ENCODE results near the gene CD59. TPM values are rescaled to one million over a fixed set of nuclear protein-coding genes. Genes with fewer than 3 reads are reported as not detected.

Gene CD59
- total and polyA plus RNA-seq, 7 donors: 54.1 to 210 (median 174) TPM

- no peak for TF ChIP-seq CTCF (IDR thresholded peaks at IDR 0.05)
- no peak for TF ChIP-seq EP300 (IDR thresholded peaks at IDR 0.05)
- TF ChIP-seq POLR2AphosphoS5 (IDR thresholded peaks at IDR 0.05): no peak
- no peak for TF ChIP-seq POLR2A (IDR thresholded peaks at IDR 0.05)
- Histone ChIP-seq H3K36me3 (peaks cover 0 to 86% (median 13%) of the 10 kb centered on the region in 4 donors), H3K4me1 (peaks cover 0 to 13% (median 10%) of the 10 kb centered on the region in 4 donors), H3K4me3 (no peak overlapping the region), H3K27me3 (no peaks in the 10 kb centered on the region), H3K9me3 (no peaks in the 10 kb centered on the region), H3K27ac (no peak overlapping the region)
- DNase-seq: no peak
- WGBS, 2 donors: 93 to 94% methylated on average over 3 of the region's 3 CpGs
- intact Hi-C loops (cut with DNase I): no loop called here
These were observed 15.7 kb upstream of the CD59 start for GRCh38 chr11:33751878-33752277.

- Histone ChIP-seq H3K4me3 (no peak overlapping the region), H3K36me3 (peaks cover 2 to 71% (median 19%) of the 10 kb centered on the region in 4 donors), H3K27me3 (no peaks in the 10 kb centered on the region), H3K27ac (peak overlapping the region in 2 of 4 donors; percentile 3 to 16), H3K9me3 (no peaks in the 10 kb centered on the region), H3K4me1 (peaks cover 0 to 13% (median 10%) of the 10 kb centered on the region in 4 donors)
- DNase-seq: no peak
- WGBS, 2 donors: 11 to 53% methylated on average over 2 of the region's 2 CpGs
- intact Hi-C loops (cut with DNase I): no loop called here
- TF ChIP-seq POLR2AphosphoS5 (IDR thresholded peaks at IDR 0.05) (no peak), CTCF (IDR thresholded peaks at IDR 0.05) (no peak), POLR2A (IDR thresholded peaks at IDR 0.05) (no peak), EP300 (IDR thresholded peaks at IDR 0.05) (no peak)
These were observed 11.8 kb upstream of the CD59 start for GRCh38 chr11:33747979-33748378.

- H3K36me3 ChIP-seq: peaks cover 4 to 45% (median 15%) of the 10 kb centered on the region in 4 donors
- H3K27me3 ChIP-seq: no peaks in the 10 kb centered on the region
- no peak for TF ChIP-seq POLR2AphosphoS5 (IDR thresholded peaks at IDR 0.05)
- no peak for TF ChIP-seq POLR2A (IDR thresholded peaks at IDR 0.05)
- no peak for TF ChIP-seq CTCF (IDR thresholded peaks at IDR 0.05)
- TF ChIP-seq EP300 (IDR thresholded peaks at IDR 0.05): no peak
- intact Hi-C loops (cut with DNase I): loop anchor here (5.0 kb wide), 1 partner anchor 201 kb away; no protein-coding TSS in a partner anchor
- peaks cover 0 to 9% (median 8%) of the 10 kb centered on the region in 4 donors for H3K4me1 ChIP-seq
- no peaks in the 10 kb centered on the region for H3K9me3 ChIP-seq
- 93 to 95% methylated on average over 5 of the region's 5 CpGs for WGBS, 2 donors
- no peak for DNase-seq
- no peak overlapping the region for H3K4me3 ChIP-seq
- H3K27ac ChIP-seq: no peak overlapping the region
These were observed 7.1 kb upstream of the CD59 start for GRCh38 chr11:33743291-33743690.

GRCh38 chr11:33742249-33742851 is 6.1 kb upstream of the CD59 start:
- no peak for DNase-seq
- Histone ChIP-seq H3K4me3 (no peak overlapping the region), H3K9me3 (no peaks in the 10 kb centered on the region), H3K4me1 (peaks cover 0 to 3% (median 2%) of the 10 kb centered on the region in 4 donors), H3K27me3 (no peaks in the 10 kb centered on the region), H3K36me3 (peaks cover 4 to 45% (median 15%) of the 10 kb centered on the region in 4 donors), H3K27ac (no peak overlapping the region)
- TF ChIP-seq EP300 (IDR thresholded peaks at IDR 0.05): no peak
- TF ChIP-seq CTCF (IDR thresholded peaks at IDR 0.05): peak in 3 of 4 experiments; percentile 9 to 55 (median 35)
- WGBS, 2 donors: 71 to 83% methylated on average over 3 of the region's 3 CpGs
- intact Hi-C loops (cut with DNase I): loop anchor here (5.0 kb wide), 1 partner anchor 200 kb away; no protein-coding TSS in a partner anchor
